HCT116 (cell line): ENCODE data around the gene TTLL11.

Source experiments
- CEBPB ChIP-seq: IDR thresholded peaks from 2 replicates; pipeline ENCODE4 v1.6.1; 2012; ENCODE audit warnings: low read depth
- EGR1 ChIP-seq: IDR thresholded peaks from 2 replicates; pipeline ENCODE4 v1.6.1; 2012; ENCODE audit warnings: low read depth
- EZH2 ChIP-seq: fragments of 200-600 bp; sonication (generic); IDR thresholded peaks from 2 replicates; pipeline ENCODE4 v1.6.1; 2017; ENCODE audit warnings: antibody characterized with exemption, mixed run types
- EZH2phosphoT487 ChIP-seq: fragments of 200-600 bp; IDR thresholded peaks from 2 replicates; pipeline ENCODE4 v1.6.1; 2018; ENCODE audit warnings: antibody characterized with exemption, borderline replicate concordance
- JUND ChIP-seq: IDR thresholded peaks from 2 replicates; pipeline ENCODE4 v1.6.1; 2012
- POLR2A ChIP-seq: IDR thresholded peaks from 2 replicates; pipeline ENCODE4 v1.7.0; 2011; ENCODE audit warnings: borderline replicate concordance; ENCODE audit not compliant: insufficient read depth, insufficient read length; ENCODE audit errors: extremely low read depth
- POLR2AphosphoS5 ChIP-seq: IDR thresholded peaks from 2 replicates; pipeline ENCODE4 v1.6.1; 2011; ENCODE audit warnings: mild to moderate bottlenecking, low read depth, low read length, moderate library complexity
- RAD21 ChIP-seq: IDR thresholded peaks from 2 replicates; pipeline ENCODE4 v1.6.1; 2012; ENCODE audit warnings: low read depth, mild to moderate bottlenecking
- SIN3A ChIP-seq: IDR thresholded peaks from 2 replicates; pipeline ENCODE4 v1.6.1; 2012; ENCODE audit warnings: low read depth
- SP1 ChIP-seq: IDR thresholded peaks from 2 replicates; pipeline ENCODE4 v1.6.1; 2012; ENCODE audit warnings: low read depth
- ZFX ChIP-seq: fragments of 450-650 bp; IDR thresholded peaks from 2 replicates; pipeline ENCODE4 v1.6.1; 2017
- TF ChIP-seq, protein P1 (sequence below), 3 experiments: fragments of 200-600 bp in 1 of 3; sonication (generic) in 1 of 3; IDR thresholded peaks in 2 of 3; conservative IDR thresholded peaks in 1 of 3; 2 replicates each; pipeline ENCODE4 v1.5.1; 2012 to 2017; ENCODE audit warnings: low read depth in 2 of 3, low read length in 2 of 3, antibody characterized with exemption in 1 of 3, borderline replicate concordance in 1 of 3, control low read depth in 1 of 3, mild to moderate bottlenecking in 1 of 3, mixed read lengths in 1 of 3, mixed run types in 1 of 3, moderate library complexity in 1 of 3; ENCODE audit not compliant: insufficient read depth in 1 of 3
- TF ChIP-seq, protein P2 (sequence below): IDR thresholded peaks from 2 replicates; pipeline ENCODE4 v1.6.1; 2012

DNA sequence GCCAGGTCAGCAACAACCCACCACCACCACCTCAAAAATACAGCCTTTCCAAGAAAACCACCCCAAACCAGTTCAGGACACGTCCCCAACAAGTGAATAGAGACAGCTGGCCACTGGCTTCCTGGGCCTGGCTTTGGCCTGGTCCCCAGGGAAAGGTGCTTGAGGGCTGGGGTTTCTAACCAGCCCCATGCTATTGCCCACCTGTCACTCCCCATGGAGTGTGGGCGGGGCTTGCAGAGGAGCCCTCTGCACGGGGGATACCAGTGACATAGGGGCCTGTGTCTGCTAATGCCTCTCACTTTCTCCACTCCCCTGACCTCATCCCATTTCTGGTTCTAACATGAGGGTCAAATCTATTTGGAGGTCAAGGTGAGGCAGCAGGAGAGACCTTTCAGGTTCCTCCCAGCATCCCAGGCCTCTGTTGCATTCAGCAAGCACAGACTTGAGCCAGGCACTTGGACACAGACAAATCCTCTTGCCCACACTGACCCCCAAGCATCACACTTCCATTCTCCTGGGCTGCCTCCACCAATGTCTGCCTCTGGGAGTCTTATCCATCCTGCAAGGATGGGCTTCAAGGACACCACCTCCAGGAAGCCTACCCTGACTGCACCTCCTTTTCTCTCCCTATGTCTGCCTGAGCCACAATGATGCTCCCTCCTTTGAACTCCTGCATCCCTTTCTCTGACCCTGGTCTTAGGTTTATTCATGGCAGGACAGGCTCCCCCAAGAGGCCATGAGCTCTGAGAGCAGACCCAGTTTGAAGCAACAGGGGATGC is 16.1 kb upstream of the TTLL11 start:
- TF ChIP-seq EZH2phosphoT487 (no peak), EZH2 (no peak), RAD21 (no peak), ZFX (no peak), EGR1 (no peak), POLR2AphosphoS5 (no peak), POLR2A (no peak), CEBPB (no peak), SIN3A (no peak), SP1 (no peak), JUND (no peak)
- TF ChIP-seq, protein P1, sequence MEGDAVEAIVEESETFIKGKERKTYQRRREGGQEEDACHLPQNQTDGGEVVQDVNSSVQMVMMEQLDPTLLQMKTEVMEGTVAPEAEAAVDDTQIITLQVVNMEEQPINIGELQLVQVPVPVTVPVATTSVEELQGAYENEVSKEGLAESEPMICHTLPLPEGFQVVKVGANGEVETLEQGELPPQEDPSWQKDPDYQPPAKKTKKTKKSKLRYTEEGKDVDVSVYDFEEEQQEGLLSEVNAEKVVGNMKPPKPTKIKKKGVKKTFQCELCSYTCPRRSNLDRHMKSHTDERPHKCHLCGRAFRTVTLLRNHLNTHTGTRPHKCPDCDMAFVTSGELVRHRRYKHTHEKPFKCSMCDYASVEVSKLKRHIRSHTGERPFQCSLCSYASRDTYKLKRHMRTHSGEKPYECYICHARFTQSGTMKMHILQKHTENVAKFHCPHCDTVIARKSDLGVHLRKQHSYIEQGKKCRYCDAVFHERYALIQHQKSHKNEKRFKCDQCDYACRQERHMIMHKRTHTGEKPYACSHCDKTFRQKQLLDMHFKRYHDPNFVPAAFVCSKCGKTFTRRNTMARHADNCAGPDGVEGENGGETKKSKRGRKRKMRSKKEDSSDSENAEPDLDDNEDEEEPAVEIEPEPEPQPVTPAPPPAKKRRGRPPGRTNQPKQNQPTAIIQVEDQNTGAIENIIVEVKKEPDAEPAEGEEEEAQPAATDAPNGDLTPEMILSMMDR (IDR thresholded peaks at IDR 0.05 in 2 of 3, conservative IDR thresholded peaks at IDR 0.05 in 1 of 3; ENCODE audit: borderline replicate concordance in 1 of 3, insufficient read depth in 1 of 3, low read depth in 2 of 3, low read length in 2 of 3), result no peak
- TF ChIP-seq, protein P2, sequence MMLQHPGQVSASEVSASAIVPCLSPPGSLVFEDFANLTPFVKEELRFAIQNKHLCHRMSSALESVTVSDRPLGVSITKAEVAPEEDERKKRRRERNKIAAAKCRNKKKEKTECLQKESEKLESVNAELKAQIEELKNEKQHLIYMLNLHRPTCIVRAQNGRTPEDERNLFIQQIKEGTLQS, result no peak
